Muscle of arm (tissue), 14 donors: ENCODE data around the gene DNAJA4. TPM values are rescaled to one million over a fixed set of nuclear protein-coding genes. Genes with fewer than 3 reads are reported as not detected.

Source experiments
- DNase-seq: peaks from one replicate; pipeline ENCODE4 v3.0.0-alpha.2; 2013
- long read RNA-seq, 11 donors: transcript quantifications; one replicate each; lab custom pipeline, GENCODE V29; 2026
- polyA plus RNA-seq, 12 donors: library from polyadenylated mRNA; unstranded; fragments of 120-200 nt; gene quantifications; one replicate each; pipeline ENCODE4 v1.2.1, GENCODE V29; 2013; ENCODE audit not compliant: insufficient read length in 12 of 12

The DNAJA4 gene
- polyA plus RNA-seq: 100 to 1,000 TPM in 3 of 12 donors, 10 to 100 TPM in 8, not detected in 1; 55.7 to 114 (median 77.6) TPM
- long read RNA-seq, donor 1, partial matches to known transcripts: 0 of 7 reads
- long read RNA-seq, donor 1, other reads (novel, unspliced or antisense): 0 of 7 reads
- long read RNA-seq, donor 2, transcript DNAJA4-202 (7 exons, 3,116 nt): major isoform, 15 of 129 reads
- long read RNA-seq, donor 2, partial matches to known transcripts: 71 of 129 reads
- long read RNA-seq, donor 2, other reads (novel, unspliced or antisense): 39 of 129 reads
- long read RNA-seq, donor 3, transcript DNAJA4-202 (7 exons, 3,116 nt): major isoform, 8 of 23 reads
- long read RNA-seq, donor 3, partial matches to known transcripts: 0 of 23 reads
- long read RNA-seq, donor 3, other reads (novel, unspliced or antisense): 12 of 23 reads
- long read RNA-seq, donor 4, partial matches to known transcripts: 0 of 8 reads
- long read RNA-seq, donor 4, other reads (novel, unspliced or antisense): 0 of 8 reads
- long read RNA-seq, donor 5, transcript DNAJA4-202 (7 exons, 3,116 nt): major isoform, 13 of 104 reads
- long read RNA-seq, donor 5, partial matches to known transcripts: 43 of 104 reads
- long read RNA-seq, donor 5, other reads (novel, unspliced or antisense): 43 of 104 reads
- long read RNA-seq, donor 6, transcript DNAJA4-202 (7 exons, 3,116 nt): major isoform, 6 of 48 reads
- long read RNA-seq, donor 6, partial matches to known transcripts: 17 of 48 reads
- long read RNA-seq, donor 6, other reads (novel, unspliced or antisense): 18 of 48 reads
- long read RNA-seq, donor 7, partial matches to known transcripts: 12 of 39 reads
- long read RNA-seq, donor 7, other reads (novel, unspliced or antisense): 20 of 39 reads
- long read RNA-seq, donor 8, transcript DNAJA4-207 (2 exons, 2,961 nt): minor isoform, 5 of 78 reads
- long read RNA-seq, donor 8, transcript DNAJA4-202 (7 exons, 3,116 nt): major isoform, 14 of 78 reads
- long read RNA-seq, donor 8, partial matches to known transcripts: 24 of 78 reads
- long read RNA-seq, donor 8, other reads (novel, unspliced or antisense): 31 of 78 reads
- long read RNA-seq, donor 9, partial matches to known transcripts: 11 of 43 reads
- long read RNA-seq, donor 9, other reads (novel, unspliced or antisense): 24 of 43 reads
- long read RNA-seq, donor 10, transcript DNAJA4-202 (7 exons, 3,116 nt): major isoform, 8 of 55 reads
- long read RNA-seq, donor 10, partial matches to known transcripts: 20 of 55 reads
- long read RNA-seq, donor 10, other reads (novel, unspliced or antisense): 25 of 55 reads
- long read RNA-seq, donor 11, transcript DNAJA4-202 (7 exons, 3,116 nt): major isoform, 17 of 91 reads
- long read RNA-seq, donor 11, partial matches to known transcripts: 28 of 91 reads
- long read RNA-seq, donor 11, other reads (novel, unspliced or antisense): 41 of 91 reads

DNA sequence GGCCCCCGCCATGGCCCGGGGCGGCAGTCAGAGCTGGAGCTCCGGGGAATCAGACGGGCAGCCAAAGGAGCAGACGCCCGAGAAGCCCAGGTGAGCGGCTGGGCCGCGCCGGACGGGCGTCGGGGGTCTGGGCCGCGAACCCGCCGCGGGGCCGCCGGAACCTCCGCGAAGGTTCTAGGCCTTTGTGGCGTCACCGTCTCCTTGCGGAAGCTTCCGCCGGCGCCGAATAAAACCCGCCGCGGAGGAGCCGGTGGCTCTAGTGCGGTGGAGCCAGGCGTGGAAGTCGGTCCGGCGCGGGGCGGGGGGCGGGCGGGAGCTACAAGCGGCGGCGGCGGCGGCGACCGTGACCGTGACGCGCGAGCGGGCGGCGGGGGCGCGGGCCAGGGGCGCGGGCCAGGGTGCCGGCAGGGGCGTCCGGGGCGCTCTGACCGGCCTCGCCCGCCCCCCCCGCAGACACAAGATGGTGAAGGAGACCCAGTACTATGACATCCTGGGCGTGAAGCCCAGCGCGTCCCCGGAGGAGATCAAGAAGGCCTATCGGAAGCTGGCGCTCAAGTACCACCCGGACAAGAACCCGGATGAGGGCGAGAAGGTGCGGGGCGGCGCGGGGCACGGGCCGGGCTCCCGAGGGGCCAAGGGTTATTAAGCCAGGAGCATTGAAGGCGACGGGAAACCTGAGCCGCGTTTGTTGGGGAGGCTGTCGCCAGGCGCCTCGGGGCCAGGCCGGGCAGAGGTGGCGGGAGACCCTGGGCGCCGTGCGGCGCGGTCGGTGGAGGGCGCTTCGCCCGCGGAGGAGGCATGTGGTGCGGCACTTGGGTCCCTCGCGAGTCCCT lies at the start of gene DNAJA4:
DNAJA4 (plus strand) TSS at position 259 of the 833 bp plus-strand sequence; CDS start at position 461, 202 bp downstream.
- DNase-seq: peak; percentile 56

DNA sequence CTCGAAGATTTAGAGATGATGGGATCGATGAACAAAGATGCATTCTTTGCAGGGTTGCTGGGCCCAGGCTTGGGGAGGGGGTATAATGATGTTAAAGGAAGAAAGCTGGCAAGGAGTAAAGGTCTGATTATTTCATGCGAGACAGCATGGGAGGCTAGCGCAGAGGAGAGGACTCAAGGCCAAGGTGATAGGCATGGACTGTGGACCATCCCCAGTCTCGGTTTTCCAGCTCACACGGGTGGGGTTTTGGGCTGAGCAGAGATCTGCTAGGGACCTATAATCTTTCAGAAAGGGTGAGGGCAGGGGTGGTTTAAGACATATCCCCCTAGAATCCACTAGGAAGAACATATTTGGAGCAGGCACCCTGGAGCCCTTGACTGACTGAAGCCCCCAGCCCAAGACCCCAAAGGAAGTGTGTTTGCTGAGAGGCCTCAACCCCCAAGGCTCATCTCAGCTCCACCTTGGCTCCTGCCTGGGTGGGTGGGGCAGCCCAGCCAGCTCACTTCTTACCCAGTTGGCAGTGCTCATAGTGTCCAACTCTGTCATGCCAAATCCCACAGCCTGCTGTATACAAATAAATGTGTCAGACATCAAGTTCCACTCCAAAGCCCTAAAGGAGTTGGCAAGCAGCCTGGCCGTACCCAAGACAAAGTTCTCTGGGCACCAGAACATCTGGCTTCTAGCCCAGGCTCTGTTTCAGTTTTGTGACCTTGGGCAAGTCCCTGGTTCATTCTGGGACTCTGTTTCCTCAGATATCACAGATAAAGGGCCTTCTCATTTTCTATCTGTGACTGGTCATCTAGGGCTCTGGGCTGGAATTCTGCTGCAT lies 47.9 kb upstream of the DNAJA4 start:
- no peak for DNase-seq

DNA sequence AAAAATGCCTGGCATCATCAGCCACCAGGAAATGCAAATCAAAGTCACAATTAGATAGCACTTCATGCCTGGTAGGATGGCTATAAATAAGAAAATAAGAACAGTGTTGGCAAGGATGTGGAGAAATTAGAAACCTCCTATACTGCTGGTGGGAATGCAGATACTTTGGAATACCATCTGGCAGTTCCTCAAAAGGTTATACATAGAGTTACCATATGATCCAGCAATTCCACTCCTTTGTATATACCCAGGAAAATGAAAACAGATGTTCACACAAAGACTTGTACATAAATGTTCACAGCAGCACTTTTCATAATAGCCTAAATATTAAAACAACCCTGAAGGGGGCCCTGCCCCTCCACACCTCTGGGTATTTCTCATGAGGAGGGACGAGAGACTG lies 43.6 kb upstream of the DNAJA4 start:
- DNase-seq: no peak

DNA sequence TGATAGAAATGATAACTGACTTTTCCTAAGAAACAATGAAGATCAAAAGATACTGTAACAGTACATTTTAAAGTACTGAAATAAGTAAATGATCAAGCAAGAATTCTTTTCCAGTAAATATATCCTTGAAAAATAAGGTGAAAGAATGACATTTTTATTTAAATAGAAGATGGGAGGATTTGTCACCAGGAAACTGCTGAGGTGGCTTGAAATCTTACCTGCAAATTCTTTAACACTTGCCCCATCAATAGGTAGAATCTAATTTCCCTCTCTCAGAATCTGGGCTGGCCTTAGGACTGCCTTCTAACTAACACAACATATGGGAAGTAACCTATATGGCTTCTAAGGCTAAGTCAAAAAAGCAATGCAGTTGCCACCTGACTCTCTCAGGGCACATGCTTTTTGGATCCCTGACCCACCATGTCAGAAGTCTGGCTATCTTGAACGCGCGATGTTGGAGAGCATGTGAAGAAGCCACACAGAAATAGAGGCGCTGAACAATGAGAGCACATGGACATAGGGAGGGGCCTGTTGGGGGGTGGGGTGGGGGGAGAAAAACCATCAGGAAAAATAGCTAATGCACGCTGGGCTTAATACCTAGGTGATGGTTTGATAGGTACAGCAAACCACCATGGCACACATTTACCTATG lies 41.5 kb upstream of the DNAJA4 start:
- DNase-seq: no peak

DNA sequence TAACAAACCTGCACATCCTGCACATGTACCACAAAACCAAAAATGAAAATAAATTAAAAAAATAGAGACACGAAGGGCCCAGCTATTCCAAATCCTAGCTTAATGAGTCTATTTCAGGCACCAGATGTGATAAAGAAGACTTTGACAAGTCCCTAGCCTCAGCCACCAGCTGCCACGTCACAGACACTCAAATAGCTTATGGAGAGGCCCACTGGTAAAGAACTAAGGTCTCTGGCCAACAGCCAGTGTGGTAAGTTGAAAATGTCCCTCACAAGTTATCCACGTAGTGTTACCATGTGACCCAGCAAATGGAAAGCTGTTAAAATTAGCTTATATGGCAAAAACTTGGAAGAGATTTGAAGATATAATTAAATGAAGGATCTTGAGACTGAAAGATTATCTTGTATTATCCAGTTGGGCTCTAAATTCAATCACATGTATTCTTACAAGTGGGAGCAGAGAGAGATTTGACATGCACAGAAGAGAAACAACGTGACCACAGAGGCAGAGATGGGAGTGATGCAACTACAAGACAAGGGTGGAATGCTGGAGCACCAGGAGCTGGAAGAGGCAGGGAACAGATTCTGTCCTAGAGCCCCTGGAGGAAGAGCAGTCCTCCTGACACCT lies 40.9 kb upstream of the DNAJA4 start:
- no peak for DNase-seq

DNA sequence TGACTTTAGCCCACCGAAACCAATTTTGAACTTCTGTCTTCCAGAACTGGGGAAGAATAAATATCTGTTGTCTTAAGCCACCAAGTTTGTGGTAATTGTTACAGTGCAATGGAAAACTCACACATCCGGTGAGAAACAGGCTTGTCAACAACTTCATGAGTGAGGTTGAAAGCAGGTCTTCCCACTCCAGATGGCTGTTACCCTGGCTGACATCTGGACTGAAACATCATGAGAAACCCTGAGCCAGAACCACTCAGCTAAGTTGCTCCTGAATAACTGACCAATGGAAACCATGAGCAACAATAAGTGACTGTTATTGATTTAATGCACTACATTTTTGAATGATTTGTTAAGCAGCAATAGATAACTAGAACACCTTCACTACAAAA lies 40.3 kb upstream of the DNAJA4 start:
- DNase-seq: no peak

DNA sequence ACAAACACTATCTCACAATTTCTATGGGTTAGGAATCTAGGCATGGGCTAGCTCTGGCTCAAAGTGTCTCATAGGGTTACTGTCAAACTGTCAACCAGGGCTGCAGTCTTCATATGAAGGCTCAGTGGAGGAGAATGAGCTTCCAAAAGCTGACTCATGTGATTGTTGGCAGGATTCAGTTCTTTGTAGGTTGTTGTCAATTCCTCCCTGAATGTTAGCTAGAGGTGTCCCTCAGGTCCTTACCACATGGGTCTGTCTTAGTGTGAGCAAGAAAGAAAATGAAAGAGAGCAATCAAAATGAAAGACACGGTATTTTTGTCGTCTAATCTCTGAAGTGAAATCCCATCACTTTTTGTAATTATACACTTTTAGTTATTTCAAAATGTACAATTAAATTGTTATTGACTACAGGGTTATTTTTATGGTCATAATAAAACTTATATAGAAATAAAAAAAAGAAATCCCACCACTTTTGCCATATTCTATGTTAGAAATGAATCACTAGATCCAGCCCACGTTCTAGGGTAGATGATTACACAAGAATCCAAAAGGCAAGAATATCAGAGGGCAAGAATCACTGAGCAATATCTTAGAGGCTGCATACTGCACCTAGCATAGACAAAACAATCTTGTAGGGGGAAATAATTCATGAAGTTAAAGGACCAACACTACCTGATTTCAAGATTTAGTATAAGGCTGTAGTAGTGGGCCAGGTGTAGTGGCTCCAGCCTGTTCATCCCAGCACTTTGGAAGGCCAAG lies 38.4 kb upstream of the DNAJA4 start:
- no peak for DNase-seq

DNA sequence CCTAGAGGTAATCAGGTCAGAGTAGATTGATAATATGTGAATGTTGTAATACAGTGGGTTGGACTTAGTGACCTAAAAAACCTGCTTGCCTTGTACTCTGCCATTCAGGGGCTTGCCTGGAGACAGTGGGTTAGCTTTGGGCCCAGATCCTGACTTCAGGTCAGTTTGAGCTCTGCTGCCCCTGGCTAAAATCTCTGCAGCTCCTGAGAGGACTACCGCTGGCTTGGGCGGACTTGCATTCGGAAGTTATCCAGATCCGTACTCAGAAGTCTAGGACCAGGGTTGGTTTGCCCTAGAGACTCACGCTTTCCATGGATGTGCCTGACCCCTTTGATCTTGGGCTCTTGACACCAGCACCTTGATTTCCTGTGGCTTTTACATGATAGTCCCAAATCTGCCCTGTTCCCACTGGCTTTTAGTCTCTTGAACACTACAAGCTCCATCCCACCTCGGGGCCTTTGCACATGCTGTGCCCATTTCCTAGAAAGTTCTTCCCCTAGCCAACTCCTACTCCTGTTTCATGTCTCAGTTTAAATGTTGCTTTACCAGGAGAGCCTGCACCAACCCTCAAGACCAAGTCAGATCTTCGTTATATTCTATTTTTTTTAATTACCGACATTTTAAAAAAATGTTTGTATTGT lies 35.9 kb upstream of the DNAJA4 start:
- DNase-seq: no peak

DNA sequence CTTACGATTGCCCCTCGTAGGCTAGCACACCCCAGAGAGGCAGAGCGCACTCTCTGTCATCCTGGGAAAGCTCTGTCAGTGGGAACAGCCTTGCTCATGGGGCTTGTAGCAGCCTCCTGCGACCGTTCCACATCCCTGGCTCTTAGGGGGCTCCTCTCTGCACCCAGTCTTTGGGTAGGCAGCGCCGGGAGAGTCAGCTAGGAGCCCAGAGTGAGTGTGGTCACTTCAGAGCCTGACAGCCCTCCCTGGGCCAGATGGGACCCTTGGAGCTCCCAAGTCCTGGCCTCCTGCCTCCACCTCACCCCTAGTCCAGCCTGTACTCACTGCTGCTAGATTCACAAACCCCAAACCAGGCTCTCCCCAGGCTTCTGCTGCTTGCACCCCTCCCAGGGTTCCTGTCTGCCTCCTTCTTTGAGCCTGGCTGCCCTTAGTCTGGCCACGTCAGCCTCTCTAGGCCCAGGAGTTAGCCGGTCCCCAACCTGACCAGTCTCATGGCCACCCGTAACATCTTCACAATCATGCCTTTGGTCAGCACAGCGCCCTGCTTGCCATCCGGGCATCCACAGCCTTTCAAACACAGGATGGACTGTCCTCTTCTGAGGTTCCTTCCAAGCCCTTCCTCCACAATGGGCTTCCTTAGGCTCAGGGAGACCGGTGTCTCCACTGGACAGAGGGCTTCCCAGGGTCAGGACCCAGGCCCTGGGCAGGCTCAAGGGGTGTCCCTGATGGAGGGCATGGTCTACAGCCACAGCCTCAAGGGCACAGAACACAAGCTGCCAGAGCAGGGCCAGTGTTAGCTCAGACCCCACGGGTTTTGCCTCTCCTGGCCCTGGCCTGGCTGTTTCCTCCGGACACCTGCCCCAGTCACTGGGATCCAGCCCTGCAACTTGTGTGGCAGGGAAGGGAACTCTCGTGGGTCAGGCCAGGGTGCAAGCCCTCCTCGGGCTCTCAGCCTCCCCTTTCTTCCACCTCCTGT lies 34.6 kb upstream of the DNAJA4 start:
- no peak for DNase-seq

DNA sequence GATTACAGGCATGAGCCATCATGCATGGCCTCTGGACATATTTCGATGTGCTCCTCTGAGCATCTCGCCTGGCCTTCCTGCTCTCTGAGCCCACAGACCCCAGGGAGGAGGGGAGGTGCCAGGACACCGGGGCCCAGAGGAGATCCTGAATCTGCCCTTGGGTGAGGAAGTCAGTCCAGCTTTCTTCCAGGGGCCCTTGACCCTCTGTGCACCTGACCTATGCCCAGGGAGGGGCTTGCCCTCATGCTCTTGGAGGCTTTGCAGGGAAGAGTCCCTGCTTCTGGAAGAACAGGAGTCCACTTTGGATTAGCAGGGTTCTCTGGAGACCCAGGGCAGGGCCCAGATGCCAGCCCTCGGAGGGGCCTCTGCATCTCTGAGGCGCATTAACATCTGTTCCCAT lies 31.4 kb upstream of the DNAJA4 start:
- no peak for DNase-seq

DNA sequence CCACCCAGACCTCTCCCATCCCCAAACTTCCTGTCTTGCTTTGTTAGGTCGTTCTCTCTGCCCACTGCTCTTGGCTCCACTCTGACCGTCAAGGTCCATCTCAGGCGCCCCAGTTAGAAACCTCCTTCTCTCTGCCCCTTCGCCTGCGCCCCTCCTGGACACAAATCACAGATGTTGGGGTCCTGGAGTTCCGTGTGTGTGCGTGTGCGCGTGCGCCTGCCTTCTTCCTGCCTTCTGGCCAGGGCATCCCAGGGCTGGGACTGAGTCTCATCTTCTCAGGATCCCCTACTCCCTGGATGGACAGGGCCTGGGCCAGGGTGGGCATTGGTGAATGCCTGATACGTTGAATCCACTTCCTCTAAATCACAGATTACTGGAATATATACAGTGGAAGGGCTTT lies 30.9 kb upstream of the DNAJA4 start:
- DNase-seq: no peak

DNA sequence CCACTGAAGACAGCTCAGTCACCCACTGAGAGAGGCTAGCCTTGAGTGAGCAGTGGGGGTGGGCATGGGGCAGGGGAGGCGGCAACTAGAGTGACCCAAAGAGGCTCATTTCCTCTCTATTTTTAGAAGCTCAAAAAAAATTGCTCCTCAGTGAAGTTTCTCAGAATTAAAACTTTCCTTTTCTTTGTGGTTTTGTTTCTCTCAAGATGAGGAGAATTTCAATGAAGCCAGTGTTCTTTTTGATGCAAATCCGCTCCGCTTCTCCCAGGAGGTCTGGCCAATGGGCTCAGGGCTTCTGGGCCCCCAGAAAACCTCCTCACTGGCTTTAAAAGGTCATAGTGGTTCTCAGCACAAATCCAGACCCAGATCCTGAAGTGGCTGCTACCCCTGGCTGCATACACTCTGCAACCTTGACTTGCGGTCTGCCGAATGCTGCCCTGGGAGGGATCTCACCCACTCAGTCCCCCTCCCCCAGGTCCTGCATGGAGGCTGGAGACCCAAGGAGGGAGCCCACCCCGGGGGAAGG lies 29.8 kb upstream of the DNAJA4 start, which contains the start of gene ACSBG1:
ACSBG1 (minus strand) TSS at position 51 of the 526 bp plus-strand sequence. CDS start 64 bp downstream, outside the sequence.
- no peak for DNase-seq

DNA sequence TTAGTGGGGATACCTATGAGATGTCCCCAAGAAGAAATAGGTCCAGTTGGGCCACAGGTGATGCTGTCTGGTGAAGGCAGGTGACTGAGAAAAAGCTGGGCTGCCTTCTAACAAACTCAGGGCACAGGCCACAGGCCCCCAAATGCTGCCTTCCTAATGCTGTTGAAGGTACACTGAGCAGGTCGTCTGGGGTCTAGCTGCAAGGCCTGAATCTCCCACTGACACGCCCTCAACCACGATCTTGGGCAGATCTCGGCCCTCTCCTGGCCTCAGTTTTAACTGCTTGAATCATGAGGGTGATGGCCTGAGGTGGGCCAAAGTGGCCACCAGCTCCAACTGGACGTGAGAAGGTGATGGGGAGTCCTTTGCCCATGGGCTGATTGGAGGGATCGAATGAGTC lies 27.9 kb upstream of the DNAJA4 start:
- no peak for DNase-seq

DNA sequence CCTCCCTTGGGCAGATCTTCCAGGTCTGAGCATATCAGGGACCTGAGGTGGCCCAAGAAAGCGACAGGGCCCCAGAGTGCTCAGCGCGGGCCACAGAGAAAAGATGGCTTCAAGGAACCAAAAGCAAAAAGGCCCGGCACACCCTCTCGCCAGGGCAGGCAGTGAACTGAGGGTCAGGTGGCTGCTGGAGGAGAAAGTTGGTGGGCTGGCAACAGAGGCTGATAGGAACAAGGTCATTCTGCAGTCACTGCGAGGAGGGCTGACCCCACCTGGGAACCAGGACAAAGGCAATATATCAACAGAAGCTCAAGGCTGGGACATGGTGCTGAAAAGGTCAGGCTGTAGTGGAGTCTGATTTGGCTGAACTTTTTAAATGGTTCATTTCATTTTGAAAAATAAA lies 27.2 kb upstream of the DNAJA4 start:
- DNase-seq: no peak

DNA sequence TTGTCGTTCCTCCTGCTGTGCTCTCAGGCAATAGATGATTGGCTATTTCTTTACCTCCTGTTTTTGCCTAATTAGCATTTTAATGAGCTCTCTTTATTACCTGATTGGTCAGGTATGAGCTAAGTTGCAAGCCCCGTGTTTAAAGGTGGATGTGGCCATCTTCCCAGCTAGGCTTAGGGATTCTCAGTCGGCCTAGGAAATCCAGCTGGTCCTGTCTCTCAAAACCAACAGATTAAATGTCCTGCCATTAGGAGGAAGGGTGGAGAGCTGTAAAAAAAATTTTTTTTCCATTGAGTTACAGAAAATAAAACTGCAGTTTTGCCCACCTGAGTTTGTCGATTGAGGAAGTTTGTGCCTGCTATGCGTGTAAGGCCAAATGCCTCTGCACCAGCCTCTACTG lies 24.6 kb upstream of the DNAJA4 start:
- DNase-seq: no peak

DNA sequence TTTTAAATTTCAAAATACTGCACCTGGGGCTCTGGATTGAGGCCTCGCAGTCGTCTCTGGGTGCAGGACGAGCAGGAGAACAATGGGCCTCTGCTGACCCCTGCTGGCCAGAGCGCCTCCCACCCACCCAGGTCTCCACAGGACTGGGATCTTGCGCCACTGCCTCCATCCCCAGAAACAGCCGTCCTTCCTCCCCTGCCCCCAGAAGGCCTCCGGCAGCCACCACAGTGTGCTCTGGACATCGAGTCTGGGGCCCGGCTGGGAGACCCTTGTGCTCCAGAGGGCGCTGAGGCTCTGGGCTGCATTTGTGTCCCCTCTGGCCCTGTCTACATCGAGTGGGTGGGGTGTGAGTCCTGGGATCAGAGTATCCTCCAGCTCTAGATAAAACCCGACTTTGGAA lies 23.3 kb upstream of the DNAJA4 start:
- peak; percentile 84 for DNase-seq
